HCT116 (cell line): ENCODE results near the gene LAMA4.

Experiments
- EZH2phosphoT487 ChIP-seq: fragments of 200-600 bp; IDR thresholded peaks from 2 replicates; pipeline ENCODE4 v1.6.1; 2018; ENCODE audit warnings: antibody characterized with exemption, borderline replicate concordance
- POLR2AphosphoS5 ChIP-seq: IDR thresholded peaks from 2 replicates; pipeline ENCODE4 v1.6.1; 2011; ENCODE audit warnings: mild to moderate bottlenecking, low read depth, low read length, moderate library complexity
- SIN3A ChIP-seq: IDR thresholded peaks from 2 replicates; pipeline ENCODE4 v1.6.1; 2012; ENCODE audit warnings: low read depth
- YY1 ChIP-seq: IDR thresholded peaks from 2 replicates; pipeline ENCODE4 v1.6.1; 2011; ENCODE audit warnings: low read length, low read depth, moderate library complexity, mild to moderate bottlenecking; ENCODE audit not compliant: insufficient replicate concordance; ENCODE audit errors: extremely low read depth
- ZNF274 ChIP-seq: fragments of 200-500 bp; sonication (Bioruptor generic); IDR thresholded peaks from 2 replicates; pipeline ENCODE4 v1.6.1; 2014; ENCODE audit warnings: mild to moderate bottlenecking, low read depth, low read length, inconsistent platforms
- TF ChIP-seq, protein P1 (sequence below), 3 experiments: fragments of 200-600 bp in 1 of 3; sonication (generic) in 1 of 3; IDR thresholded peaks in 2 of 3; conservative IDR thresholded peaks in 1 of 3; 2 replicates each; pipeline ENCODE4 v1.5.1; 2012 to 2017; ENCODE audit warnings: low read depth in 2 of 3, low read length in 2 of 3, antibody characterized with exemption in 1 of 3, borderline replicate concordance in 1 of 3, control low read depth in 1 of 3, mild to moderate bottlenecking in 1 of 3, mixed read lengths in 1 of 3, mixed run types in 1 of 3, moderate library complexity in 1 of 3; ENCODE audit not compliant: insufficient read depth in 1 of 3
- TF ChIP-seq, protein P2 (sequence below): IDR thresholded peaks from 2 replicates; pipeline ENCODE4 v1.6.1; 2012

DNA sequence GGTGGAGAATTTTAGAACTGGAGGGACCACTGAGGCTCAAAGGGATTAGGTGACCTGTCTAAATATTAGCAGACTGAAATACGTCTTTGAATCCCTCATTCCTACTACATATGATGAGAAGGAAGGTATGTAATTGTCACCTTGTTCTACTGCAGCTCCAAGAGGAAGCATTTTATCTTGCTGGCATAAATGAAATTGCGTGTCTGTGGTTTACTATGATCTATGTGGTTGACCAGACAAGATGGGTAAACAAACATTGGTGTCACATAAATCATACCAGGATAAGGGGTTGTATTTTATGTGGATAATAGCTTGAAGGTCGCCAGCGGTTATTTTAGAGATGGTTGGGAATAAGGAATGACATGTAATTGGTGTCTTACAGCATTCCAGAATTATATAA is 78.2 kb downstream of the LAMA4 start:
- no peak for TF ChIP-seq ZNF274
- TF ChIP-seq EZH2phosphoT487 = no peak
- TF ChIP-seq, protein P1, sequence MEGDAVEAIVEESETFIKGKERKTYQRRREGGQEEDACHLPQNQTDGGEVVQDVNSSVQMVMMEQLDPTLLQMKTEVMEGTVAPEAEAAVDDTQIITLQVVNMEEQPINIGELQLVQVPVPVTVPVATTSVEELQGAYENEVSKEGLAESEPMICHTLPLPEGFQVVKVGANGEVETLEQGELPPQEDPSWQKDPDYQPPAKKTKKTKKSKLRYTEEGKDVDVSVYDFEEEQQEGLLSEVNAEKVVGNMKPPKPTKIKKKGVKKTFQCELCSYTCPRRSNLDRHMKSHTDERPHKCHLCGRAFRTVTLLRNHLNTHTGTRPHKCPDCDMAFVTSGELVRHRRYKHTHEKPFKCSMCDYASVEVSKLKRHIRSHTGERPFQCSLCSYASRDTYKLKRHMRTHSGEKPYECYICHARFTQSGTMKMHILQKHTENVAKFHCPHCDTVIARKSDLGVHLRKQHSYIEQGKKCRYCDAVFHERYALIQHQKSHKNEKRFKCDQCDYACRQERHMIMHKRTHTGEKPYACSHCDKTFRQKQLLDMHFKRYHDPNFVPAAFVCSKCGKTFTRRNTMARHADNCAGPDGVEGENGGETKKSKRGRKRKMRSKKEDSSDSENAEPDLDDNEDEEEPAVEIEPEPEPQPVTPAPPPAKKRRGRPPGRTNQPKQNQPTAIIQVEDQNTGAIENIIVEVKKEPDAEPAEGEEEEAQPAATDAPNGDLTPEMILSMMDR (IDR thresholded peaks at IDR 0.05 in 2 of 3, conservative IDR thresholded peaks at IDR 0.05 in 1 of 3; ENCODE audit: borderline replicate concordance in 1 of 3, insufficient read depth in 1 of 3, low read depth in 2 of 3, low read length in 2 of 3) = no peak
- TF ChIP-seq SIN3A = no peak
- no peak for TF ChIP-seq POLR2AphosphoS5
- no peak for TF ChIP-seq YY1
- TF ChIP-seq, protein P2, sequence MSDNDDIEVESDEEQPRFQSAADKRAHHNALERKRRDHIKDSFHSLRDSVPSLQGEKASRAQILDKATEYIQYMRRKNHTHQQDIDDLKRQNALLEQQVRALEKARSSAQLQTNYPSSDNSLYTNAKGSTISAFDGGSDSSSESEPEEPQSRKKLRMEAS = no peak
